ENCODE results near the gene OR6C65.

- no peak for TF ChIP-seq EZH2 (IDR thresholded peaks at IDR 0.05; ENCODE audit: insufficient read depth, poor library complexity, severe bottlenecking)
- TF ChIP-seq EZH2phosphoT487 (IDR thresholded peaks at IDR 0.05; ENCODE audit: insufficient read depth, low read depth): no peak
Measured at GRCh38 chr12:55443776-55444175, 43.4 kb downstream of the OR6C65 start, which contains the start of gene OR6C2.
